Purkinje cell (primary cell): Measurements from ENCODE around the gene ZFP28. TPM values are rescaled to one million over a fixed set of nuclear protein-coding genes. Genes with fewer than 3 reads are reported as not detected.

Experiments used
- polyA plus RNA-seq: library from polyadenylated mRNA; unstranded; fragments of >200 nt; fragmentation: Nextera tagmentation; gene quantifications from 2 replicates; pipeline ENCODE4 v1.2.1, GENCODE V29; 2014

ZFP28 gene
- 7.7 and 11.7 TPM in 2 replicates for polyA plus RNA-seq

DNA sequence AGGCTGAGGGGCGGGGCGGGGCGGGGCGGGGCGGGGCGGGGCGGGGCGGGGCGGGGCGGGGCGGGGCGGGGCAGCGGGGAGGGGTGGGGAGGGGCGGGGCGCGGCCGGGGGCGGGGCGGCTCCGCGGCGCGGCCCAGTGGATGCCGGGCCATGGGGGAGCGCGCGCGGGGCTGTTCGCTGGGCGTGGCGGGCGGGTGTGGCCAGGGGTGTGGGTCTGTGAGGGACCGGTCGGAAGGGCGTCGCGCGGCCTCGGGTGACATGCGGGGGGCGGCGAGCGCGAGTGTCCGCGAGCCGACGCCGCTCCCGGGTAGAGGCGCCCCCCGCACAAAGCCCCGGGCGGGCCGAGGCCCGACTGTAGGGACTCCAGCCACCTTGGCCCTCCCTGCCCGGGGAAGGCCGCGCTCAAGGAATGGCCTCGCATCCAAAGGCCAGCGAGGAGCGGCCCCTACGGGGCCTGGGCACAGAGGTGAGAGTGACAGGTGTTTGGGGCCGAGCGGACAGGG lies at the start of gene ZFP28:
Gene ZFP28 (plus strand): TSS at position 188 of the 503 bp plus-strand sequence. CDS start 71 bp downstream, at position 259.

DNA sequence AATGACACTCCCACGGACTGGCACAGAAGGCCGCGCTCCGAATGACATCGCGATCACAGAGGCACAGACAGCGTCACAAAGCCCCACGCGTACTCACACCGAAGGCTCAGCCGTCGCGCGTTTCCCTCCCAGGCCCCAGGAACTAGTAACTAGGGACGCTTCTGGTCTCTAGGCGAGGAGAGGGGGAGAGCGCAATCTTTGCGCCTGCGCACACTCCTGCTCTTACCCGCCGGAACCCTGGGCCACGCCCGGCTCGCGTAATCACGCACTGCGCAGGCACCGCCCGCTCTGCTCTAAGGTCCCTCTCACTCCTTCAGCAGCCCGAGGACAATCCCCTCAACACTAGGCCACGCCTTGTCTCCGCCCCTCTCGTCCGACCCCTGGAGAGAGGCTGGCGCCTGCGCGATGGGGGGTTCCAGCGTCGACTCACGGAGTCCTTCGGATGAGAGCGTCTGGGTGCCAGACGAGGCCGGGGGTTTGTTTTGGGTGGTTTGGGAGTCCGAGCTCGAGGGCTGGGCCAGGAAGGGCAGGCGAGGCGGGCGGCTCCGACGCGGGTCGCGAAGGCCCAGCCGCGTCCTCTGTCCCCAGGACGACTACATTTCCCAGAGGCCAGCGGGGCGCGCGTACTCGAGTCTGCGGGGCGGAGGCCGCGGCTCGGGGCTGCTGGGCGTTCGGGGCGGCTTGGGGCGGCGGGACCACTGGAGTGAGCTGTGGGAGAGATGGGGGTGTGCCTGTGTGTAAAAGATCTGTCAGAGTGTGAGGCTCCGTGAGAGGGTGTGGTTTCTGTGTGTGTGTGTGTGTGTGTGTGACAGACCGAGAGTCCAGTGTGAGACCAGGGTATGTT lies 31.1 kb upstream of the ZFP28 start, which contains the start of gene ZNF471:
Gene ZNF471 (plus strand): TSS at position 410 of the 844 bp plus-strand sequence. CDS start 3,717 bp downstream, outside the sequence.

DNA sequence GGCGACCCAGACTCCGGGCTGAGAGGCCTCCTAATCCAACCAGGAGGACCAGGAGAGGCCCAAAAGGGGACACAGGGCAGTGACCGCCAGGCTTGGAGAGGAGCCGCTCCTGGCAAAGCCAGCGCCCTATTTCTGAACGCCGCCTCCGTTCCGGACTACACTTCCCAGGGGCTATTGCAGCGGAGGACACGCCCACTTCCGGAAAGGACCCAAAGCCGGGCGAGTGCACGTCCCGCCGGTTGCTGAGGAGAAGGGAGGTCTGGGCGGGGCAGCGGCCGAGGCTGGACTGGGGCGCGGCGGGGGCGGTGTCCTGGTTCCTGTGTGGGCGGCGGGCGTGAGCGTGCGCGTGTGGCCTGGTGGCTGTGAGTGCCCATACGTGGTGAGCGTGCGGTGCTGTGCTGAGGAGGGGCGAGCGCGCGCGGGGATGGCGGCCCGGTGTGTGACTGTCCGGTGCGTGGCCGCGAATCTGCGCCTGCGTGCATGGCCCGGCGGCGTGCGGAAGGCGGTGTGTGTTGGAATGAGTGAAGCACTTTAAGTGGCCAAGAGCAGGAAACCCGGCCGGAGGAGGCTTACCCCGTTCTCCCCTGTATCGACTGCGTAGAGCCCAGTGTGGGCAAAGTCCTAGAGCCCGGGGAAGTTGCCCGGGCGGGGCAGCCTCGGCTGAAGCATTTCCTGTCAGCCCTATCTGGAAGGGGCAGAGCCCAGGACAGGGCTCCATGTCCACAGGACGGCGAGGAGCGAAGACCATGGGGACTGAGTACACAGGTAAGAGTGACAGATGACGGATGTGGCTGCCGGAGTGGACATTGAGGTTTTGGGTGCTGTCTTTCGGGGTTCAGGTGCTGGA lies 28.7 kb downstream of the ZFP28 start, which contains the start of gene ZNF470:
Gene ZNF470 (plus strand): TSS at position 195 of the 847 bp plus-strand sequence. CDS start 2,844 bp downstream, outside the sequence.

DNA sequence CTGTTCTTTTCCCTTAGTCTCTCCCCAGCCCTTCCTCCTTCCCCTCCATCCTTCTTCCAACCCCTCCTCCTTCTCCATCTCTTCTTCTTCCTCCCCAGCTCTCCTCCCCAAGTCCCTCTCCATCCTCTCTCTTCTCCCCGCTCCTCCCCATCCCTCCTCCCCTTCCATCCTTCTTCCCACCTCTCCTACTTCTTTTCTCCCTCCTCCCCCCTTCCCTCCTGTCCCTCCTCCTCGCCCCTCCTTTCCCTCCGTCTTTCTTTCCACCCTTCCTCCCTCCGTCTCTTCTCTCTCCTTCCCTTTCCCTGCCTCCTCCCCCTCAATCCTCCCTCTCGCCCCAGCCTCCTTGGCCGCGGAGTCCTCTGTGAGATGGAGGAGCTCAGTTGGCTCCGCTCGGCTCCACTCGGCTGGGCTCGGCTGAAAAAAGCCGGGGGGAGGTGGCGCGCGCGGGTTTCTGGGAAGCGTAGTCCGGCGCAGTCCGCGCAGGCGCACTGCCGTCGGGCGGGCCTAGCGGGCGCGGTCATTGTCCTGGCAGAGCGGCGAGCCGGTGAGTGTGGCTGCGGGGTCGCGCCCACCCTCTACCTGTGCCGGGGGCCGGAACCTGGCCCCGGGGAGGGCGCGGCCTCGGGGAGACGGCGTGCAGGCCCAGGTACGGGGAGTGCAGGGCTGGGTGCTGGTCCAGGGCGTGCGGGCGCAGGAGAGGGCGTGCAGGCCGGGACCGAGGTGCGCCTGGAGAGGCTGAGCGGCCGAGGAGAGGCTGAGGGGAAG lies 56.2 kb downstream of the ZFP28 start, which contains the start of gene ZNF71:
Gene ZNF71 (plus strand): TSS at position 520 of the 765 bp plus-strand sequence. CDS start 6,257 bp downstream, outside the sequence.

Other genes with a start within 250 kb of the ZFP28 start
- 17.5 and 19.6 TPM in 2 replicates for gene ZSCAN5A, start 224.1 kb upstream of the ZFP28 start, polyA plus RNA-seq
- gene ZNF582, start 145.4 kb upstream of the ZFP28 start, polyA plus RNA-seq: 4.0 and 15.3 TPM in 2 replicates
- gene ZNF583, start 134.6 kb upstream of the ZFP28 start, polyA plus RNA-seq: 10.3 and 21.9 TPM in 2 replicates
- gene ZNF667, start 61.6 kb upstream of the ZFP28 start, polyA plus RNA-seq: 15.0 and 15.1 TPM in 2 replicates
- 3.4 and 7.1 TPM in 2 replicates for gene ZNF471, start 31.1 kb upstream of the ZFP28 start, polyA plus RNA-seq
- gene ZNF470, start 28.5 kb downstream of the ZFP28 start, polyA plus RNA-seq: 12.5 and 16.9 TPM in 2 replicates
- gene ZNF71, start 56.4 kb downstream of the ZFP28 start, polyA plus RNA-seq: 0.07 and 0.47 TPM in 2 replicates
- 3.7 TPM in 1 of 2 replicates, not detected in the other for gene SMIM17, start 104.2 kb downstream of the ZFP28 start, polyA plus RNA-seq
- gene ZNF835, start 132.8 kb downstream of the ZFP28 start, polyA plus RNA-seq: 0.27 and 1.0 TPM in 2 replicates